Muscle layer of colon (tissue), 2 donors: ENCODE measurements around the gene OOSP4B.
"Not testable (repeated sequence)": the region's sequence is repeated elsewhere in the genome, so short reads cannot be mapped to it uniquely, and the experiment has no call there.

Source experiments
- H3K27ac ChIP-seq: one replicate; pipeline ENCODE4 v1.7.0; 2013; ENCODE audit warnings: low read depth, mild to moderate bottlenecking, low read length, moderate library complexity
- H3K27me3 ChIP-seq, 2 donors: one replicate each; pipeline ENCODE4 v1.7.0; 2013; ENCODE audit warnings: low read length in 2 of 2, mild to moderate bottlenecking in 2 of 2; ENCODE audit not compliant: insufficient read depth in 2 of 2, control insufficient read depth in 1 of 2
- H3K36me3 ChIP-seq: one replicate; pipeline ENCODE4 v1.7.0; 2013; ENCODE audit warnings: mild to moderate bottlenecking, low read length; ENCODE audit not compliant: insufficient read depth
- H3K4me1 ChIP-seq: one replicate; pipeline ENCODE4 v1.7.0; 2013; ENCODE audit warnings: mild to moderate bottlenecking, low read length; ENCODE audit not compliant: insufficient read depth
- H3K4me3 ChIP-seq, 2 donors: one replicate each; pipeline ENCODE4 v1.7.0; 2013; ENCODE audit warnings: low read length in 2 of 2, low read depth in 1 of 2, mild to moderate bottlenecking in 1 of 2, moderate library complexity in 1 of 2
- H3K9ac ChIP-seq: one replicate; pipeline ENCODE4 v1.7.0; 2013; ENCODE audit warnings: low read length
- H3K9me3 ChIP-seq: one replicate; pipeline ENCODE4 v1.7.0; 2013; ENCODE audit warnings: mild to moderate bottlenecking, low read length
- donor health status: abdominal sarcoma.
- donor health status: Adenocarcinoma of cecum.

The OOSP4B gene

DNA sequence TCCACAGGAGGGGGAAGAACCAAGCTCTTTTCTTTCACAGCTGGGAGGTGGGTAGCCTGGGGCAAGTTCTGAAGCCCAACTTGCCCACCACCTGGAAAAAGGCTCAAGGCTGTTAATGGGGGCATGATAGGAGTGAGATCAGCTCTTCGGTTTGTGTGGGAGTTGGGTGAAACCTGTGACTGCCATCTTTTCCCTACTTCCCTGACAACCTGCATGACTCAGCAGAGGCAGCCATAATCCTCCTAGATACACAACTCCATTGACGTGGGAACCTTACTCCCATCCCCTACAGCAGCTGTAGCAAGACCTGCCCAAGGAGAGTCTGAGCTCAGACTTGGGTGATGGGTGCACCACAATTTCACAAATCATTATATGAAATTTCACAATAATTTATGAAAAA lies 13.3 kb upstream of the OOSP4B start:
- H3K27ac ChIP-seq = no peak overlapping the region
- H3K27me3 ChIP-seq = no peaks in the 10 kb centered on the region
- no peak overlapping the region for H3K4me3 ChIP-seq
- H3K36me3 ChIP-seq = no peaks in the 10 kb centered on the region
- no peak overlapping the region for H3K9ac ChIP-seq
- no peaks in the 10 kb centered on the region for H3K4me1 ChIP-seq
- no peaks in the 10 kb centered on the region for H3K9me3 ChIP-seq

- no peak overlapping the region for H3K27ac ChIP-seq
- no peaks in the 10 kb centered on the region for H3K4me1 ChIP-seq
These were observed 11.6 kb upstream of the OOSP4B start for GRCh38 chr11:60005360-60005759.

DNA sequence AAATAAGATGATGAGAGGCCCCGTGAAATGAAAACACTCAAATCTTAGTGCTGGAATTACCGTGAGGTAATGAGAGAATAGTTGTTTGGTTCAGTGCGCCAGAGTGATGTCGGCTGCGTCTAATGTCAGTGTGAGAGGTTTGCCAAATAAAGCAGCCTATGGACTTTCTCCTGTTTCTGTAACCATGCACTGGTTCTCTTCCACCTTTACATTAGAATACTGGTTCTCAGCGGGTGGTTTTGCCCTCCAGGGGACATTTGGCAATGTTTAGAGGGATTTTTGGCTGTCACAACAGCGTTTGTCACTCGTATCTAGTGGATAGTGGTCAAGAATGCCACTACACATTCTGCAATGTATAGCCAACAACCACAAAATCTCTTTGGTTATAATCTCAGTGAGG lies 1.1 kb downstream of the OOSP4B start:
- no peaks in the 10 kb centered on the region for H3K9me3 ChIP-seq
- no peaks in the 10 kb centered on the region for H3K4me1 ChIP-seq
- no peak overlapping the region for H3K4me3 ChIP-seq
- no peaks in the 10 kb centered on the region for H3K36me3 ChIP-seq
- H3K27ac ChIP-seq = no peak overlapping the region
- H3K27me3 ChIP-seq = no peaks in the 10 kb centered on the region
- no peak overlapping the region for H3K9ac ChIP-seq

More at GRCh38 chr11:60005360-60005759, 11.6 kb upstream of the OOSP4B start:
- Histone ChIP-seq H3K36me3 (no peaks in the 10 kb centered on the region), H3K9me3 (no peaks in the 10 kb centered on the region), H3K27me3 (no peaks in the 10 kb centered on the region), H3K9ac (no peak overlapping the region), H3K4me3 (no peak overlapping the region)

DNA sequence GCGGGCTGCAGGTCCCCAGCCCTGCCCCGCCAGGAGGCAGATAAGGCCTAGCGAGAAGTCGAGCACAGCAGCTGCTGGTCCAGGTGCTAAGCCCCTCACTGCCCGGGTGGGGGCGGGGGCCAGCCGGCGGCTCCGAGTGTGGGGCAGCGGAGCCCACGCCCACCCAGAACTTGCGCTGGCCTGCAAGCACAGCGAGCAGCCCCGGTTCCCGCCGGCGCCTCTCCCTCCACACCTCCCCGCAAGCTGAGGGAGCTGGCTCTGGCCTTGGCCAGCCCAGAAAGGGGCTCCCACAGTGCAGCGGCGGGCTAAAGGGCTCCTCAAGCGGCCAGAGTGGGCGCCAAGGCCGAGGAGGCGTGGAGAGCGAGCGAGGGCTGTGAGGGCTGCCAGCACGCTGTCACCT lies 3.4 kb downstream of the OOSP4B start:
- not testable (repeated sequence) for H3K27me3 ChIP-seq, H3K4me1 ChIP-seq, H3K36me3 ChIP-seq, H3K27ac ChIP-seq, H3K9ac ChIP-seq, H3K9me3 ChIP-seq, H3K4me3 ChIP-seq

- Histone ChIP-seq H3K4me3 (no peak overlapping the region), H3K9me3 (no peaks in the 10 kb centered on the region), H3K4me1 (no peaks in the 10 kb centered on the region), H3K27me3 (no peaks in the 10 kb centered on the region), H3K27ac (no peak overlapping the region), H3K36me3 (no peaks in the 10 kb centered on the region), H3K9ac (no peak overlapping the region)
These were observed 12.1 kb downstream of the OOSP4B start for GRCh38 chr11:60029015-60029632.

DNA sequence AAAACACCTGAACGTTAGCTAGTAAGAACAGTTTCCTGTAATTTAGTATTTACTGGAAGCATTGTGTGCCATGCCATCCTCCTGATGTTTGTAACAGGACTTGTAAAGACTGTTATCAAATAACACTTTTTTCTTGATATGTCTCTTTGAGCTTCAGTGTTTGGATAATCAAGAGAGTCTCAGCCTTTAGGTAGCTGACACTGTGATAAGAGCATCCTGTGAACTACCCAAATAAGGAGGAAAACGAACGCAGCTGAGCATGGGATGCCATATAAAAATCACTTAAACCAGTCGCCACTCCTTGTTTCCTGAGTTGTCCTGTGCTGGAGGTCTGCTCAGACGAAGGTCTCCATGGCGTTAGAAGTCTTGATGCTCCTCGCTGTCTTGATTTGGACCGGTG lies 23.1 kb downstream of the OOSP4B start, which contains the start of gene OOSP2:
TSS of gene OOSP2 (plus strand) at position 301 of the 400 bp plus-strand sequence. CDS start at position 352, 51 bp downstream.
- Histone ChIP-seq H3K27ac (no peak within 1 kb of the TSS), H3K4me3 (no peak within 1 kb of the TSS), H3K9me3 (no peaks in the 10 kb centered on the region), H3K27me3 (no peaks in the 10 kb centered on the region), H3K36me3 (no peaks in the 10 kb centered on the region), H3K4me1 (no peaks in the 10 kb centered on the region), H3K9ac (no peak within 1 kb of the TSS)

DNA sequence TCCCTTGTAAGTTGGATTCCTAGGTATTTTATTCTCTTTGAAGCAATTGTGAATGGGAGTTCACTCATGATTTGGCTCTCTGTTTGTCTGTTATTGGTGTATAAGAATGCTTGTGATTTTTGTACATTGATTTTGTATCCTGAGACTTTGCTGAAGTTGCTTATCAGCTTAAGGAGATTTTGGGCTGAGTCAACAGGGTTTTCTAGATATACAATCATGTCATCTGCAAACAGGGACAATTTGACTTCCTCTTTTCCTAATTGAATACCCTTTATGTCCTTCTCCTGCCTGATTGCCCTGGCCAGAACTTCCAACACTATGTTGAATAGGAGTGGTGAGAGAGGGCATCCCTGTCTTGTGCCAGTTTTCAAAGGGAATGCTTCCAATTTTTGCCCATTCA lies 33.4 kb downstream of the OOSP4B start:
- H3K27me3 ChIP-seq, H3K9ac ChIP-seq, H3K9me3 ChIP-seq, H3K27ac ChIP-seq, H3K4me1 ChIP-seq, H3K4me3 ChIP-seq, H3K36me3 ChIP-seq: not testable (repeated sequence)

DNA sequence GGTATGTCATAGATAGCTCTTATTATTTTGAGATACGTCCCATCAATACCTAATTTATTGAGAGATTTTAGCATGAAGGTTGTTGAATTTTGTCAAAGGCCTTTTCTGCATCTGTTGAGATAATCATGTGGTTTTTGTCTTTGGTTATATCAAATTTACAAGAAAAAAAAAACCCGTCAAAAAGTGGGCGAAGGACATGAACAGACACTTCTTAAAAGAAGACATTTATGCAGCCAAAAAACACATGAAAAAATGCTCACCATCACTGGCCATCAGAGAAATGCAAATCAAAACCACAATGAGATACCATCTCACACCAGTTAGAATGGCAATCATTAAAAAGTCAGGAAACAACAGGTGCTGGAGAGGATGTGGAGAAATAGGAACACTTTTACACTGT lies 33.9 kb downstream of the OOSP4B start:
- H3K4me3 ChIP-seq, H3K9me3 ChIP-seq, H3K9ac ChIP-seq, H3K4me1 ChIP-seq, H3K27me3 ChIP-seq, H3K36me3 ChIP-seq, H3K27ac ChIP-seq: not testable (repeated sequence)

GRCh38 chr11:60056349-60056969 lies 39.5 kb downstream of the OOSP4B start, which contains the start of gene MS4A3:
MS4A3 (plus strand) TSS chr11:60056665; CDS start chr11:60061161, 4,496 bp downstream.
- no peaks in the 10 kb centered on the region for H3K9me3 ChIP-seq
- H3K9ac ChIP-seq = no peak within 1 kb of the TSS
- no peak within 1 kb of the TSS for H3K4me3 ChIP-seq
- H3K4me1 ChIP-seq = no peaks in the 10 kb centered on the region
- no peaks in the 10 kb centered on the region for H3K27me3 ChIP-seq
- H3K27ac ChIP-seq = no peak within 1 kb of the TSS
- no peaks in the 10 kb centered on the region for H3K36me3 ChIP-seq

GRCh38 chr11:60059052-60059451 lies 42.1 kb downstream of the OOSP4B start:
- H3K4me1 ChIP-seq = no peaks in the 10 kb centered on the region
- H3K27me3 ChIP-seq = no peaks in the 10 kb centered on the region
- no peak overlapping the region for H3K4me3 ChIP-seq
- H3K9me3 ChIP-seq = no peaks in the 10 kb centered on the region
- no peak overlapping the region for H3K9ac ChIP-seq
- no peak overlapping the region for H3K27ac ChIP-seq
- no peaks in the 10 kb centered on the region for H3K36me3 ChIP-seq

DNA sequence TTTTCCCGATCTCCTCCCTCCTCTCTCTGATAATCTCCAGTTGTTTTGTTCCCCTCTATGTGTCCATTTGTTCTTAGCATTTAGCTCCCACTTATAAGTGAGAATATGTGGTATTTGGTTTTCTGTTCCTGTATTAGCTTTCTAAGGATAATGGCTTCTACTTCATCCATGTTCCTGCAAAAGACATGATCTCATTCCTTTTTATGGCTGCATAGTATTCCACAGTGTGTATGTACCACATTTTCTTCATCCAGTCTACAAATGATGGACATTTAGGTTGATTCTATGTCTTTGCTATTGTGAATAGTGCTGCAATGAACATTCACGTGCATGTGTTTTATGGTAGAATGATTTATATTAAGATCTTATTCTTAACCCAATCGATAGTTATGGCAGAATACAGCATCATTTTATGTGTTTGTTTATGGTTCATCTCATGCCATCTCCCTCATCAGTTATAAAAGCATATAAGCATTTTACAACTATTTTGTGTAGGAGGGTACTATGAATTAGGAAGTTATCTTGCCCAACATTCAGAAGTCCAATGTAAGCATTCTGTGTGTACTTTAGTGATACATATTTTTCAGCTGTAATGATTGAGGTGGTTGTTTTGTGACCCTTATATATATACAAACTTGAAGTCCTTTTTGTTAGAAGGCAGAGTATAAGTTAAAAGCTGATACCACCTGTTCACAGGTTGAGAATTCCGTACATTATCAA lies 42.7 kb downstream of the OOSP4B start:
- Histone ChIP-seq H3K27ac (no peak overlapping the region), H3K36me3 (no peaks in the 10 kb centered on the region), H3K4me3 (no peak overlapping the region), H3K9me3 (no peaks in the 10 kb centered on the region), H3K9ac (no peak overlapping the region), H3K4me1 (no peaks in the 10 kb centered on the region), H3K27me3 (no peaks in the 10 kb centered on the region)
